VCaP (cell line): ENCODE results near the gene BLMH.

Source experiments
- H3K27ac ChIP-seq: fragments of 450-650 bp; 2 replicates; pipeline ENCODE4 v1.5.1; 2017
- TF ChIP-seq, protein P1 (sequence below): fragments of 450-650 bp; conservative IDR thresholded peaks from 2 replicates; pipeline ENCODE4 v1.5.1; 2017; ENCODE audit warnings: mild to moderate bottlenecking, moderate library complexity

BLMH gene

DNA sequence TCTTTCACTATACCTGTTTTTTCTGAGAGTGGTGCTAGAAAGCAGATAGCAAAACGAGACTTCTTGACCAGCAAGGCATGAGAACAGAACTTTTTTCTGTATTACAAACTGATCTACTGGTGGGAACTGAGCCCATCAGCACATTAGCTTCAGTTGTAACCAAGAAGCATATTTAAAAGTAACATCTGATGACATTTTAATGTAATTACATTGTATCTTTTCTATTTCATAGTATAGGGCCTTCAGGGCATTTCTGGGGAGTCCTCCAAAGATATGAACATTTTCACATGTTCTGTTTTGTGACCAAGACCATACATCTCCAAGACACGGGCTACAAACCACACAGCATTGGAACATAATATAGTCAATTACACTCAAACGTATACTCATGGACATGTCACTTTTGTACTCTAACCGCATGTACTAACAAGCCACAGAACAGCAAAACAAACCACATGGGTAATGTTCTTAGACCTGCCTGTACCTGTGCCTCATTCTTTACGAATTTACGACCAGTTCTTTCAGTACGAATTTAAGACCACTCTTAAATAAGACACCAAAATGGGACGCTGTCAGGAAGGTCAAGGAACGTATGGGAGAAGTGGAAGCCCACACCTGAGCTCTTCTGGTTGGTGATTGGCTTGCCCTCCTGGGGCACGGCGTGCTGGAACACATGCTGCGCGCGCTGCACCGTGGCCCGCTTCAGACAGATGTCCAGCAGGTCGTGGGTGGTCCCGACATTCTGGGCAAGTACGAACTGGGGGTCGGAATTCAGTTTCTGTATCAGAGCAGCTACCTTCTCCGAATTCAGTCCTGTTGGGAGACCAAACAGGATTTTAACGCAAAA, 825 bp downstream of the BLMH start:
- peak overlapping the region; percentile 85 for H3K27ac ChIP-seq
- TF ChIP-seq, protein P1, sequence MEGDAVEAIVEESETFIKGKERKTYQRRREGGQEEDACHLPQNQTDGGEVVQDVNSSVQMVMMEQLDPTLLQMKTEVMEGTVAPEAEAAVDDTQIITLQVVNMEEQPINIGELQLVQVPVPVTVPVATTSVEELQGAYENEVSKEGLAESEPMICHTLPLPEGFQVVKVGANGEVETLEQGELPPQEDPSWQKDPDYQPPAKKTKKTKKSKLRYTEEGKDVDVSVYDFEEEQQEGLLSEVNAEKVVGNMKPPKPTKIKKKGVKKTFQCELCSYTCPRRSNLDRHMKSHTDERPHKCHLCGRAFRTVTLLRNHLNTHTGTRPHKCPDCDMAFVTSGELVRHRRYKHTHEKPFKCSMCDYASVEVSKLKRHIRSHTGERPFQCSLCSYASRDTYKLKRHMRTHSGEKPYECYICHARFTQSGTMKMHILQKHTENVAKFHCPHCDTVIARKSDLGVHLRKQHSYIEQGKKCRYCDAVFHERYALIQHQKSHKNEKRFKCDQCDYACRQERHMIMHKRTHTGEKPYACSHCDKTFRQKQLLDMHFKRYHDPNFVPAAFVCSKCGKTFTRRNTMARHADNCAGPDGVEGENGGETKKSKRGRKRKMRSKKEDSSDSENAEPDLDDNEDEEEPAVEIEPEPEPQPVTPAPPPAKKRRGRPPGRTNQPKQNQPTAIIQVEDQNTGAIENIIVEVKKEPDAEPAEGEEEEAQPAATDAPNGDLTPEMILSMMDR: no peak

DNA sequence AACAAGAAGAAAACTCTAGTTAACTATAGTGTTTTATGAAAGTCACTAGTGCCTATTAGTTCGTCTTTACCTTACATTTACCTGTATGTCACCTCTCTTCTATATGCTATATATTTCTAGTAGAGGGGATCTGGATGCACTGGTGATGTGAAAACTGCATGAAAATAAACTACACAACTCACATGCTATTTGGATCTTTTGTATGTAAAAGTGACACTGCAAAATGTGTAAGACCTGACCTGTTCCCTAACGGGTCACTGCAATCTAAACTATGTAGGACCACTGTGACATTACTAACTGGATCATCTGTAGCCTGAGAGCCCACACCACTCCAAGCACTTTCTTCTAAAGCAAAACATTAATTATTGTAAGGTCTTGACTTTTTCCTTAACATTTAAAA, 1.7 kb downstream of the BLMH start:
- peak overlapping the region; percentile 85; the same call in 1 of the 2 replicates for H3K27ac ChIP-seq
- TF ChIP-seq, protein P1: no peak

GRCh38 chr17:30279156-30279555, 12.6 kb downstream of the BLMH start:
- TF ChIP-seq, protein P1: no peak
- no peak overlapping the region for H3K27ac ChIP-seq

DNA sequence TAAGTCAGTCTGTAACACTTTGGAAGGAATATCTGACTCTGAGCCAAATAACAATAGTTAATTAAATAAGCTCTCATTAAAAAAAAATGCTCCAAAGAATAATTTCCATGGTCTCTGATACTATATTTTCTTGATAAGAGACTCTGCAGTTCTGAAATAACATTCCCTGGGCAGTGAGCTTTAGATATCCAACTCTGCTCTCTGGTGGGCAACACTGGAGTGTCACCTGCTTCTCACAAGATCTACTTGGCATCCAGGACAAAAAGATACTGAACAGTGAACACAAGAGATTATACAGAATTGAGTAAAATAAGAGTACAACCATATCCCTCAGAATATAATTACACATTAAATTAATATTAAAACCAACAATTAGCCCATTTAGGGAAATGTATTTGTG, 13.7 kb downstream of the BLMH start:
- H3K27ac ChIP-seq: no peak overlapping the region
- TF ChIP-seq, protein P1: peak; percentile 86

- TF ChIP-seq, protein P1: no peak
- no peak overlapping the region for H3K27ac ChIP-seq
These were observed 15.8 kb downstream of the BLMH start for GRCh38 chr17:30275911-30276310.

- H3K27ac ChIP-seq: no peak overlapping the region
- TF ChIP-seq, protein P1: no peak
These were observed 16.9 kb downstream of the BLMH start for GRCh38 chr17:30274887-30275286.

- no peak overlapping the region for H3K27ac ChIP-seq
- TF ChIP-seq, protein P1: no peak
These were observed 18.4 kb downstream of the BLMH start for GRCh38 chr17:30273373-30273772.
